A549 (cell line): Measurements from ENCODE around the gene UBB. TPM values are rescaled to one million over a fixed set of nuclear protein-coding genes. Genes with fewer than 3 reads are reported as not detected.

Source experiments
- BCL3 ChIP-seq: fragments of >200 bp; sonication (Bioruptor Twin); formaldehyde crosslinking; IDR thresholded peaks from 3 replicates; pipeline ENCODE4 v1.6.1; 2016
- BHLHE40 ChIP-seq: IDR thresholded peaks from 2 replicates; pipeline ENCODE4 v1.6.1; 2012; ENCODE audit warnings: low read depth, low read length, inconsistent platforms
- EHF ChIP-seq: fragments of 250-450 bp; sonication (Bioruptor Pico); IDR thresholded peaks from 2 replicates; pipeline ENCODE4 v1.5.0; 2020; ENCODE audit warnings: mild to moderate bottlenecking
- ELK1 ChIP-seq: fragments of 150-350 bp; IDR thresholded peaks from 2 replicates; pipeline ENCODE4 v1.6.1; 2014; ENCODE audit warnings: low read depth, mild to moderate bottlenecking, low read length
- ESRRA ChIP-seq: fragments of 150-350 bp; IDR thresholded peaks from 2 replicates; pipeline ENCODE4 v1.6.1; 2014; ENCODE audit warnings: mild to moderate bottlenecking, low read length, borderline replicate concordance
- FOXS1 ChIP-seq: fragments of 250-450 bp; sonication (Bioruptor Pico); IDR thresholded peaks from 2 replicates; pipeline ENCODE4 v1.5.0; 2020; ENCODE audit warnings: mild to moderate bottlenecking, moderate library complexity
- GATA3 ChIP-seq: IDR thresholded peaks from 2 replicates; pipeline ENCODE4 v1.6.1; 2012; ENCODE audit warnings: borderline replicate concordance
- HDAC2 ChIP-seq: fragments of 200-600 bp; sonication (generic); IDR thresholded peaks from 2 replicates; pipeline ENCODE4 v1.6.1; 2016
- HMGXB4 ChIP-seq: fragments of 250-450 bp; sonication (Bioruptor Pico); IDR thresholded peaks from 2 replicates; pipeline ENCODE4 v1.5.0; 2021; ENCODE audit warnings: mild to moderate bottlenecking, moderate library complexity, borderline replicate concordance
- HOXB5 ChIP-seq: fragments of 250-450 bp; sonication (Bioruptor Pico); IDR thresholded peaks from 2 replicates; pipeline ENCODE4 v1.5.0; 2020; ENCODE audit warnings: mild to moderate bottlenecking, moderate library complexity
- MAFK ChIP-seq: fragments of 450-650 bp; IDR thresholded peaks from 2 replicates; pipeline ENCODE4 v1.6.1; 2014; ENCODE audit not compliant: partially characterized antibody
- MAX ChIP-seq: IDR thresholded peaks from 2 replicates; pipeline ENCODE4 v1.6.1; 2012
- MAZ ChIP-seq: fragments of 150-350 bp; IDR thresholded peaks from 2 replicates; pipeline ENCODE4 v1.6.1; 2014; ENCODE audit warnings: antibody characterized with exemption, low read depth, low read length, borderline replicate concordance
- PHF8 ChIP-seq: fragments of 200-600 bp; sonication (generic); IDR thresholded peaks from 2 replicates; pipeline ENCODE4 v1.6.1; 2016; ENCODE audit warnings: low read depth, mild to moderate bottlenecking, antibody characterized with exemption, moderate library complexity, borderline replicate concordance
- POLR2A ChIP-seq: IDR thresholded peaks from 2 replicates; pipeline ENCODE4 v1.6.1; 2012; ENCODE audit warnings: mild to moderate bottlenecking, low read length
- POLR2AphosphoS2 ChIP-seq: conservative IDR thresholded peaks from 2 replicates; pipeline ENCODE4 v1.6.1; 2012; ENCODE audit warnings: low read length, improper control_type of control experiment, inconsistent platforms
- RCOR1 ChIP-seq: fragments of 150-350 bp; IDR thresholded peaks from 2 replicates; pipeline ENCODE4 v1.6.1; 2014; ENCODE audit warnings: antibody characterized with exemption, low read length, low read depth
- REST ChIP-seq: fragments of 200-600 bp; sonication (generic); IDR thresholded peaks from 2 replicates; pipeline ENCODE4 v1.6.1; 2016; ENCODE audit warnings: antibody characterized with exemption, mild to moderate bottlenecking, moderate library complexity
- RFX5 ChIP-seq: fragments of 450-650 bp; IDR thresholded peaks from 2 replicates; pipeline ENCODE4 v1.7.1; 2014; ENCODE audit warnings: antibody characterized with exemption, mild to moderate bottlenecking, moderate library complexity
- RNF2 ChIP-seq: fragments of 200-600 bp; sonication (generic); IDR thresholded peaks from 2 replicates; pipeline ENCODE4 v1.6.1; 2016; ENCODE audit warnings: low read depth, mild to moderate bottlenecking, antibody characterized with exemption, moderate library complexity, borderline replicate concordance
- ZFP36 ChIP-seq: fragments of 450-650 bp; IDR thresholded peaks from 2 replicates; pipeline ENCODE4 v1.6.1; 2014; ENCODE audit warnings: borderline replicate concordance; ENCODE audit not compliant: partially characterized antibody
- ZSCAN20 ChIP-seq: fragments of 250-450 bp; sonication (Bioruptor Pico); IDR thresholded peaks from 2 replicates; pipeline ENCODE4 v1.8.0; 2022; ENCODE audit warnings: mild to moderate bottlenecking, moderate library complexity
- polyA plus RNA-seq, 4 experiments: library from polyadenylated mRNA; depleted of rRNA in 3 of 4; stranded (reverse); fragments of >200 nt; fragmentation: RNase III in 1 of 4; extraction: RNeasy Plus Mini Kit Qiagen cat#74134 plus additional on column Dnase treatment in 1 of 4; gene quantifications; 2 replicates in 3 of 4; 3 replicates in 1 of 4; pipeline ENCODE4 v1.2.3, GENCODE V29; 2011 to 2017

Gene UBB
- polyA plus RNA-seq, 2 of the 4 experiments (the other 2 are of a cell fraction): 2,404 to 2,851 TPM

GRCh38 chr17:16380640-16381495 is at the start of gene UBB (continued):
- TF ChIP-seq GATA3: peak; percentile 76
- no peak for TF ChIP-seq HDAC2
- no peak for TF ChIP-seq BHLHE40
- TF ChIP-seq EHF (CRISPR knock-in tag): no peak; the same call in 1 of the 2 replicates
- TF ChIP-seq POLR2AphosphoS2: no peak
- peak; percentile 80; the same call in 1 of the 2 replicates for TF ChIP-seq MAZ
- no peak for TF ChIP-seq MAFK
- peak; percentile 19; the same call in 1 of the 2 replicates for TF ChIP-seq ESRRA
- peak; percentile 78 for TF ChIP-seq ZSCAN20
- TF ChIP-seq POLR2A: peak; percentile 100
- peak; percentile 96 for TF ChIP-seq PHF8
- peak; percentile 87 for TF ChIP-seq HMGXB4 (CRISPR knock-in tag)
- TF ChIP-seq RFX5: peak; percentile 97
- peak; percentile 16 for TF ChIP-seq ZFP36
- TF ChIP-seq ELK1: no peak
- no peak for TF ChIP-seq RCOR1
- no peak for TF ChIP-seq RNF2
- TF ChIP-seq MAX: peak; percentile 90
- TF ChIP-seq HOXB5 (CRISPR knock-in tag): peak; percentile 82
- no peak for TF ChIP-seq FOXS1 (CRISPR knock-in tag)
- peak; percentile 46; the same call in 1 of the 2 replicates for TF ChIP-seq REST
- TF ChIP-seq BCL3: peak; percentile 98
